NCI-H226 (cell line): Measurements from ENCODE around the gene SYTL5.
A peak's percentile ranks its signal among the peaks of the same experiment; 100 is the strongest.

ENCODE experiments used
- DNase-seq: peaks from one replicate; pipeline ENCODE4 v3.0.0-alpha.2; 2015

SYTL5 gene

GRCh38 chrX:38036466-38036865 is 30.1 kb downstream of the SYTL5 start:
- DNase-seq = no peak

GRCh38 chrX:38038501-38038900 is 32.1 kb downstream of the SYTL5 start:
- no peak for DNase-seq

- no peak for DNase-seq
These were observed 34.9 kb downstream of the SYTL5 start for GRCh38 chrX:38041237-38041636.

GRCh38 chrX:38044701-38045100 is 38.3 kb downstream of the SYTL5 start:
- no peak for DNase-seq

GRCh38 chrX:38045538-38046096 is 39.3 kb downstream of the SYTL5 start:
- no peak for DNase-seq

- no peak for DNase-seq
These were observed 42.5 kb downstream of the SYTL5 start for GRCh38 chrX:38048886-38049285.

- DNase-seq = no peak
These were observed 44.5 kb downstream of the SYTL5 start for GRCh38 chrX:38050806-38051205.

GRCh38 chrX:38052096-38052495 is 45.7 kb downstream of the SYTL5 start:
- DNase-seq = peak; percentile 34

- peak; percentile 78 for DNase-seq
These were observed 49.0 kb downstream of the SYTL5 start for GRCh38 chrX:38055170-38055847.

- no peak for DNase-seq
These were observed 54.1 kb downstream of the SYTL5 start for GRCh38 chrX:38060331-38060878.

GRCh38 chrX:38061335-38061734 is 55.0 kb downstream of the SYTL5 start:
- no peak for DNase-seq

GRCh38 chrX:38066934-38067333 is 60.6 kb downstream of the SYTL5 start:
- DNase-seq = no peak

GRCh38 chrX:38069273-38069672 is 62.9 kb downstream of the SYTL5 start:
- DNase-seq = no peak

GRCh38 chrX:38069991-38070390 is 63.6 kb downstream of the SYTL5 start:
- no peak for DNase-seq

- no peak for DNase-seq
These were observed 73.1 kb downstream of the SYTL5 start for GRCh38 chrX:38079463-38079862.

GRCh38 chrX:38080808-38081207 is 74.5 kb downstream of the SYTL5 start:
- no peak for DNase-seq

- DNase-seq = no peak
These were observed 75.6 kb downstream of the SYTL5 start for GRCh38 chrX:38081909-38082308.

GRCh38 chrX:38082309-38082708 is 76.0 kb downstream of the SYTL5 start:
- no peak for DNase-seq

- no peak for DNase-seq
These were observed 79.5 kb downstream of the SYTL5 start for GRCh38 chrX:38085813-38086212.

GRCh38 chrX:38086451-38087215 is 80.3 kb downstream of the SYTL5 start:
- peak; percentile 31 for DNase-seq

GRCh38 chrX:38087594-38087993 is 81.2 kb downstream of the SYTL5 start:
- no peak for DNase-seq

- DNase-seq = no peak
These were observed 83.0 kb downstream of the SYTL5 start for GRCh38 chrX:38089173-38089982.

- peak; percentile 46 for DNase-seq
These were observed 89.7 kb downstream of the SYTL5 start for GRCh38 chrX:38095971-38096529.
